SU-DHL-6 (cell line): Measurements from ENCODE around the gene WDR45.

Experiments
- EZH2phosphoT487 ChIP-seq: fragments of 200-600 bp; sonication (generic), shearing (Covaris generic); conservative IDR thresholded peaks from 2 replicates; pipeline ENCODE4 v1.6.1; 2018; ENCODE audit warnings: mild to moderate bottlenecking, antibody characterized with exemption, low read length, moderate library complexity, mixed read lengths
- TF ChIP-seq, protein P1 (sequence below): fragments of 200-600 bp; sonication (generic); IDR thresholded peaks from one replicate; pipeline ENCODE4 v1.5.1; 2017; ENCODE audit warnings: antibody characterized with exemption, mild to moderate bottlenecking, low read length, moderate library complexity; ENCODE audit not compliant: insufficient read depth, poor library complexity, severe bottlenecking

DNA sequence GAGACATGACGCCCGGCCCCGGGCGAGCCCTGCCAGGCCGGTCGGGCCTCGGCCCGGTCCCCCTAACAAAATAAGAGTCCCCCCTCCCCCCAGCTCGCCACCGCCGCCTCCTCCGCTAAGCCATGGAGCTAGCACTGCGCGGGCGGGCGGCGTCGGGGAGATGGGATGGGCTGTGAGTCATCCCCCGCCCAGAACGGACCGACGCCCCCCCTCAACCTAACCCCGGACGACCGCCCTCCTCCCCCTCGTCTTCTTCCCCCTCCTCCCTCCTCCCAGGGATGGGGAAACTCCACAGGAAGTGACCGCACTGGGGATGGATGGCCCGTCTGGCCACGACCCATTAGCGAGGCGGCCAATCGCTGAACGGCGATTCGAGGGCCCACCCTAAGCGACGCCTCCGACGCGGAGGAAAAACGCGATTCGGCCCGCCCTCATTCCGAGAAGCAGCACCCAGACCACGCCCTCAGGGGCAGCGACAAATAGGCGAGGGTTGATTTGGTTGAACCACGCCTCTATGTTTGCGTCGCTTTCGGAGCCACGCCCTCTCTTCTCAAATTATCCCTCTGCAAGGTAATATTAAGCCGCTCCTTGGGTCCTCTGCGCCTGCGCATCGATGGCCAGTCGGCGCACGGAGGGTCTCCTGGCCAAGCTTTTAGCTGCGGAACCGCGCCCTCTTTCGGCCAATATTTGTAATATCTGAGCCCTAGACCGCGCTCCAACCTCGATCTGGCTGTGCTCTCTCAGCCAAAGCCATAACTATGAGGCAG, 36.3 kb downstream of the WDR45 start, which contains the start of gene TFE3:
- TF ChIP-seq, protein P1, sequence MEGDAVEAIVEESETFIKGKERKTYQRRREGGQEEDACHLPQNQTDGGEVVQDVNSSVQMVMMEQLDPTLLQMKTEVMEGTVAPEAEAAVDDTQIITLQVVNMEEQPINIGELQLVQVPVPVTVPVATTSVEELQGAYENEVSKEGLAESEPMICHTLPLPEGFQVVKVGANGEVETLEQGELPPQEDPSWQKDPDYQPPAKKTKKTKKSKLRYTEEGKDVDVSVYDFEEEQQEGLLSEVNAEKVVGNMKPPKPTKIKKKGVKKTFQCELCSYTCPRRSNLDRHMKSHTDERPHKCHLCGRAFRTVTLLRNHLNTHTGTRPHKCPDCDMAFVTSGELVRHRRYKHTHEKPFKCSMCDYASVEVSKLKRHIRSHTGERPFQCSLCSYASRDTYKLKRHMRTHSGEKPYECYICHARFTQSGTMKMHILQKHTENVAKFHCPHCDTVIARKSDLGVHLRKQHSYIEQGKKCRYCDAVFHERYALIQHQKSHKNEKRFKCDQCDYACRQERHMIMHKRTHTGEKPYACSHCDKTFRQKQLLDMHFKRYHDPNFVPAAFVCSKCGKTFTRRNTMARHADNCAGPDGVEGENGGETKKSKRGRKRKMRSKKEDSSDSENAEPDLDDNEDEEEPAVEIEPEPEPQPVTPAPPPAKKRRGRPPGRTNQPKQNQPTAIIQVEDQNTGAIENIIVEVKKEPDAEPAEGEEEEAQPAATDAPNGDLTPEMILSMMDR, result peak; percentile 19
- no peak for TF ChIP-seq EZH2phosphoT487
